ENCODE data around the gene PRKCE. TPM values are rescaled to one million over a fixed set of nuclear protein-coding genes. Genes with fewer than 3 reads are reported as not detected.

PRKCE gene
- total and polyA plus RNA-seq, 2 donors (not counting 3 experiments of a cell fraction or from before 2014, with no cell fraction given): 27.9 to 33.9 TPM

GRCh38 chr2:45905632-45905958, 254.1 kb downstream of the PRKCE start:
- no peaks in the 10 kb centered on the region for H4K20me1 ChIP-seq (replicated peaks; ENCODE audit: control insufficient read depth, extremely low read depth, insufficient read depth, low read length)
- no peaks in the 10 kb centered on the region for H3K9me1 ChIP-seq (replicated peaks; ENCODE audit: control insufficient read depth, extremely low read depth, insufficient read depth, low read length)
- TF ChIP-seq POLR2AphosphoS5 (IDR thresholded peaks at IDR 0.05; ENCODE audit: insufficient read depth, low read depth, low read length) (no peak), JUN (IDR thresholded peaks at IDR 0.05; ENCODE audit: borderline replicate concordance, insufficient read depth, insufficient read length, low read depth) (no peak), FOS (IDR thresholded peaks at IDR 0.05; ENCODE audit: borderline replicate concordance, insufficient read depth, low read length) (no peak), MAX (IDR thresholded peaks at IDR 0.05; ENCODE audit: insufficient read depth, insufficient read length) (no peak), GATA2 (IDR thresholded peaks at IDR 0.05; ENCODE audit: insufficient read depth, insufficient read length, low read depth, low read length) (no peak), EZH2 (IDR thresholded peaks at IDR 0.05; ENCODE audit: borderline replicate concordance, low read depth, low read length, severe bottlenecking) (no peak)
- H2AFZ ChIP-seq (ENCODE audit: low read depth, low read length): no peak overlapping the region
- intact Hi-C loops (cut with micrococcal nuclease) (no loop called here), dilution Hi-C loops (cut with MboI; ENCODE audit: extremely low pct_ligation_motif_present, low sequenced_read_pairs) (no loop called here)
- H3K27me3 ChIP-seq (ENCODE audit: control insufficient read depth in 2 of 2, insufficient read depth in 2 of 2, low read length in 2 of 2): no peaks in the 10 kb centered on the region
- POLR2A ChIA-PET: no interaction called here
- H3K4me3 ChIP-seq (replicated peaks in 1 of 3; ENCODE audit: insufficient read depth in 1 of 3, low read depth in 1 of 3, low read length in 3 of 3): no peak overlapping the region
- BruUV-seq (replicated peaks): no TSS peak
- no peak overlapping the region for H3K9ac ChIP-seq (replicated peaks; ENCODE audit: extremely low read depth, insufficient read depth, low read length)
- H3K9me3 ChIP-seq (replicated peaks; ENCODE audit: control insufficient read depth, insufficient read depth, low read length): no peaks in the 10 kb centered on the region
- no peak for DNase-seq (ENCODE audit: low read depth, low spot score)
- no peak for FAIRE-seq
- CTCF ChIA-PET: interaction anchor here (0.7 kb wide), 1 partner anchor 13 kb away, joined by 3 read pairs; no protein-coding TSS in a partner anchor
- H3K4me1 ChIP-seq (ENCODE audit: control insufficient read depth, extremely low read depth, insufficient read depth, low read length): no peaks in the 10 kb centered on the region
- no peak overlapping the region for H3K4me2 ChIP-seq (ENCODE audit: insufficient read depth, low read length)
- H3K36me3 ChIP-seq (ENCODE audit: control insufficient read depth in 2 of 2, extremely low read depth in 1 of 2, insufficient read depth in 2 of 2, low read length in 2 of 2): no peaks in the 10 kb centered on the region
- no peaks in the 10 kb centered on the region for H3K79me2 ChIP-seq (ENCODE audit: control insufficient read depth, insufficient read depth, low read length)
- H3K27ac ChIP-seq (ENCODE audit: insufficient read depth, low read depth, low read length): no peak overlapping the region

- H3K9me3 ChIP-seq (replicated peaks; ENCODE audit: control insufficient read depth, insufficient read depth, low read length): no peaks in the 10 kb centered on the region
- H3K79me2 ChIP-seq (ENCODE audit: control insufficient read depth, insufficient read depth, low read length): no peaks in the 10 kb centered on the region
- intact Hi-C loops (cut with micrococcal nuclease) (no loop called here), dilution Hi-C loops (cut with MboI; ENCODE audit: extremely low pct_ligation_motif_present, low sequenced_read_pairs) (no loop called here)
- H3K27me3 ChIP-seq (ENCODE audit: control insufficient read depth in 2 of 2, insufficient read depth in 2 of 2, low read length in 2 of 2): no peaks in the 10 kb centered on the region
- ChIA-PET POLR2A (no interaction called here), CTCF (interaction anchor here (1.1 to 1.2 kb wide), 2 partner anchors 13 to 83 kb away, joined by 3 read pairs; no protein-coding TSS in a partner anchor)
- H2AFZ ChIP-seq (ENCODE audit: low read depth, low read length): no peak overlapping the region
- no peak for DNase-seq (ENCODE audit: low read depth, low spot score)
- H3K9ac ChIP-seq (replicated peaks; ENCODE audit: extremely low read depth, insufficient read depth, low read length): no peak overlapping the region
- H3K4me2 ChIP-seq (ENCODE audit: insufficient read depth, low read length): no peak overlapping the region
- no peaks in the 10 kb centered on the region for H3K4me1 ChIP-seq (ENCODE audit: control insufficient read depth, extremely low read depth, insufficient read depth, low read length)
- no peak overlapping the region for H3K27ac ChIP-seq (ENCODE audit: insufficient read depth, low read depth, low read length)
- no peaks in the 10 kb centered on the region for H3K9me1 ChIP-seq (replicated peaks; ENCODE audit: control insufficient read depth, extremely low read depth, insufficient read depth, low read length)
- H4K20me1 ChIP-seq (replicated peaks; ENCODE audit: control insufficient read depth, extremely low read depth, insufficient read depth, low read length): no peaks in the 10 kb centered on the region
- TF ChIP-seq JUN (IDR thresholded peaks at IDR 0.05; ENCODE audit: borderline replicate concordance, insufficient read depth, insufficient read length, low read depth): no peak
- TF ChIP-seq GATA2 (IDR thresholded peaks at IDR 0.05; ENCODE audit: insufficient read depth, insufficient read length, low read depth, low read length): no peak
- no peak for TF ChIP-seq EZH2 (IDR thresholded peaks at IDR 0.05; ENCODE audit: borderline replicate concordance, low read depth, low read length, severe bottlenecking)
- no peak for TF ChIP-seq POLR2A (IDR thresholded peaks at IDR 0.05; ENCODE audit: low read depth, low read length)
- TF ChIP-seq MYC (IDR thresholded peaks at IDR 0.05; ENCODE audit: low read depth, low read length): no peak
- no peak for TF ChIP-seq MAX (IDR thresholded peaks at IDR 0.05; ENCODE audit: insufficient read depth, insufficient read length)
- no peak for TF ChIP-seq POLR2AphosphoS5 (IDR thresholded peaks at IDR 0.05; ENCODE audit: insufficient read depth, low read depth, low read length)
- no peak for TF ChIP-seq CTCF (IDR thresholded peaks at IDR 0.05; ENCODE audit: extremely low read depth in 1 of 2, insufficient read depth in 1 of 2, low read depth in 1 of 2, low read length in 2 of 2)
- TF ChIP-seq FOS (IDR thresholded peaks at IDR 0.05; ENCODE audit: borderline replicate concordance, insufficient read depth, low read length): no peak
- H3K36me3 ChIP-seq (ENCODE audit: control insufficient read depth in 2 of 2, extremely low read depth in 1 of 2, insufficient read depth in 2 of 2, low read length in 2 of 2): no peaks in the 10 kb centered on the region
- FAIRE-seq: no peak
- no TSS peak for BruUV-seq (replicated peaks)
- no peak overlapping the region for H3K4me3 ChIP-seq (replicated peaks in 1 of 3; ENCODE audit: insufficient read depth in 1 of 3, low read depth in 1 of 3, low read length in 3 of 3)
Measured at GRCh38 chr2:45907592-45907991, 256.1 kb downstream of the PRKCE start.
